Pancreas (tissue), 10 donors: ENCODE results near the gene JADE2. TPM values are rescaled to one million over a fixed set of nuclear protein-coding genes. Genes with fewer than 3 reads are reported as not detected.

ENCODE experiments used
- ATAC-seq, 4 donors: fragments of 200-7000 bp; cut with Tn5 transposase; one replicate each; pipeline versions ENCODE4 v1.8.0 to v1.9.1; 2020; ENCODE audit warnings: mild to moderate bottlenecking in 4 of 4, moderate library complexity in 4 of 4
- DNase-seq, 6 donors: peaks; one replicate each; pipeline ENCODE4 v3.0.0-alpha.2; 2020
- FAIRE-seq: peaks from 2 replicates; lab custom pipeline; 2012; peaks lifted over from hg19 to GRCh38; lab: Jason Lieb, UNC
- H3K27ac ChIP-seq, 4 donors: fragments of 200-600 bp; sonication (generic); 1 replicate in 3 of 4; 2 replicates in 1 of 4; pipeline versions ENCODE4 v1.5.0 to v1.8.0; 2020
- H3K27me3 ChIP-seq, 4 donors: fragments of 200-600 bp; one replicate each; pipeline ENCODE4 v1.8.0; 2021
- H3K36me3 ChIP-seq, 3 donors: fragments of 200-600 bp; sonication (generic) in 1 of 3; one replicate each; pipeline versions ENCODE4 v1.5.0 to v1.8.0; 2020 to 2021
- H3K4me1 ChIP-seq, 3 donors: fragments of 200-600 bp; one replicate each; pipeline ENCODE4 v1.8.0; 2021
- H3K4me3 ChIP-seq, 4 donors: fragments of 200-600 bp; sonication (generic) in 2 of 4; one replicate each; pipeline versions ENCODE4 v1.5.0 to v1.8.0; 2020 to 2021
- H3K9me3 ChIP-seq, 4 donors: fragments of 200-600 bp; one replicate each; pipeline ENCODE4 v1.8.0; 2021
- CTCF ChIP-seq, 4 donors: fragments of 200-600 bp; sonication (generic) in 3 of 4; IDR thresholded peaks; one replicate each; pipeline versions ENCODE4 v1.5.0 to v1.8.0; 2021; ENCODE audit warnings: antibody characterized with exemption in 4 of 4
- WGBS, 2 donors: extraction: QIAGEN DNeasy Blood & Tissue Kit; methylation state at CpG; one replicate each; pipeline ENCODE4 v1.1.7; 2013; 5-methylcytosine and 5-hydroxymethylcytosine counted together
- intact Hi-C, 3 donors: fragments of 100-400 bp; cut with DNase I; formaldehyde crosslinking; loops; one replicate each; pipeline versions ENCODE4 v1.11.1 to v1.14.2; 2022
- polyA plus RNA-seq, 2 donors: library from polyadenylated mRNA; stranded (reverse); fragments of 200-250 nt; gene quantifications; one replicate each; pipeline ENCODE4 v1.2.3, GENCODE V29; 2013
- total RNA-seq, 6 donors: library from RNA; stranded (reverse); fragmentation: NEBNext Ultra II Directional in 4 of 6; extraction: Animal tissue kit (Norgen Biotek cat#: 25700) in 4 of 6; gene quantifications; one replicate each; pipeline versions ENCODE4 v1.2.1 to v1.2.4, GENCODE V29; 2021 to 2023
- donor health status: healthy with polysubstance abuse.
- donor health status: DM: no; HTN: no; CAD: no; lungs with moderate emphysema.
- donor health status: DM: no; HTN: no; CAD: no.
- donor health status: control.
- donor health status: control.
- donor health status: Bipolar disorder and iron deficiency.
- donor health status: DM: yes; HTN: yes; CAD: no.
- donor health status: DM: no; HTN: no; CAD: no.
- donor health status: DM: no; HTN: no; CAD: no.
- donor health status: DM: yes; HTN: yes; CAD: no.

The JADE2 gene
- total RNA-seq (10 to 100 TPM; 25.7 to 42.7 (median 27.4) TPM), polyA plus RNA-seq (10 to 100 TPM in 1 of 2 donors, 1 to 10 TPM in 1; 9.6 to 12.6 TPM)

GRCh38 chr5:134524826-134525682 is at the start of gene JADE2:
Gene JADE2, plus strand, starts transcription at chr5:134525670. Its CDS starts 10,188 bp downstream, at chr5:134535858.
- no peaks in the 10 kb centered on the region for H3K36me3 ChIP-seq
- H3K9me3 ChIP-seq: no peaks in the 10 kb centered on the region
- H3K4me3 ChIP-seq: peak within 1 kb of the TSS; percentile 73 to 93 (median 82)
- intact Hi-C loops: loop anchor here in 2 of 3 donors (5.0 kb wide), 1 partner anchor 113 kb away; the partner anchor contains the start of gene CDKN2AIPNL (in 2 of the 2)
- DNase-seq (peak; percentile 77 to 91 (median 82)), FAIRE-seq (no peak), ATAC-seq (peak; percentile 40 to 54 (median 48))
- H3K4me1 ChIP-seq: peaks cover 22 to 45% (median 38%) of the 10 kb centered on the region in 3 donors
- H3K27ac ChIP-seq: peak within 1 kb of the TSS; percentile 97 to 99 (median 98)
- TF ChIP-seq CTCF (IDR thresholded peaks at IDR 0.05): no peak
- WGBS, 2 donors: 0% methylated on average over 46 to 56 of the region's 57 CpGs
- no peaks in the 10 kb centered on the region for H3K27me3 ChIP-seq

- ATAC-seq (no peak), FAIRE-seq (no peak), DNase-seq (no peak)
- no peaks in the 10 kb centered on the region for H3K9me3 ChIP-seq
- no peaks in the 10 kb centered on the region for H3K27me3 ChIP-seq
- no peak overlapping the region for H3K27ac ChIP-seq
- no peaks in the 10 kb centered on the region for H3K36me3 ChIP-seq
- TF ChIP-seq CTCF (IDR thresholded peaks at IDR 0.05): no peak
- 81 to 91% methylated on average over 14 of the region's 14 CpGs for WGBS, 2 donors
- H3K4me1 ChIP-seq: no peaks in the 10 kb centered on the region
- intact Hi-C loops: no loop called here
- no peak overlapping the region for H3K4me3 ChIP-seq
Observed at GRCh38 chr5:134477462-134478245, 47.8 kb upstream of the JADE2 start.

- no peaks in the 10 kb centered on the region for H3K27me3 ChIP-seq
- no peak for TF ChIP-seq CTCF (IDR thresholded peaks at IDR 0.05)
- WGBS, 2 donors: 84 to 87% methylated on average over 4 of the region's 4 CpGs
- FAIRE-seq: no peak
- no peaks in the 10 kb centered on the region for H3K4me1 ChIP-seq
- DNase-seq: no peak
- no peaks in the 10 kb centered on the region for H3K9me3 ChIP-seq
- H3K36me3 ChIP-seq: no peaks in the 10 kb centered on the region
- ATAC-seq: no peak
- no peak overlapping the region for H3K4me3 ChIP-seq
- no peak overlapping the region for H3K27ac ChIP-seq
- intact Hi-C loops: no loop called here
Observed at GRCh38 chr5:134479839-134480238, 45.6 kb upstream of the JADE2 start.

GRCh38 chr5:134489227-134489944 is 36.1 kb upstream of the JADE2 start:
- H3K27me3 ChIP-seq: no peaks in the 10 kb centered on the region
- H3K27ac ChIP-seq: no peak overlapping the region
- intact Hi-C loops: no loop called here
- ATAC-seq (no peak), FAIRE-seq (no peak), DNase-seq (no peak)
- WGBS, 2 donors: 88 to 91% methylated on average over 7 of the region's 7 CpGs
- no peak for TF ChIP-seq CTCF (IDR thresholded peaks at IDR 0.05)
- H3K4me3 ChIP-seq: no peak overlapping the region
- H3K9me3 ChIP-seq: no peaks in the 10 kb centered on the region
- H3K4me1 ChIP-seq: no peaks in the 10 kb centered on the region
- no peaks in the 10 kb centered on the region for H3K36me3 ChIP-seq
